Left renal cortex interstitium (tissue), 4 donors: ENCODE measurements around the gene PRKG1. TPM values are rescaled to one million over a fixed set of nuclear protein-coding genes. Genes with fewer than 3 reads are reported as not detected.

Source experiments
- DNase-seq, 4 donors: peaks; one replicate each; pipeline ENCODE4 v3.0.0-alpha.2; 2013; ENCODE audit warnings: low read depth in 4 of 4, low spot score in 2 of 4, missing footprints in 1 of 4
- polyA plus RNA-seq, 4 donors: library from polyadenylated mRNA; unstranded; fragments of 120-200 nt; gene quantifications; one replicate each; pipeline ENCODE4 v1.2.1, GENCODE V29; 2013; ENCODE audit not compliant: insufficient read length in 4 of 4

The PRKG1 gene
- polyA plus RNA-seq, 4 donors, result 12.3 to 14.3 (median 13.4) TPM

DNA sequence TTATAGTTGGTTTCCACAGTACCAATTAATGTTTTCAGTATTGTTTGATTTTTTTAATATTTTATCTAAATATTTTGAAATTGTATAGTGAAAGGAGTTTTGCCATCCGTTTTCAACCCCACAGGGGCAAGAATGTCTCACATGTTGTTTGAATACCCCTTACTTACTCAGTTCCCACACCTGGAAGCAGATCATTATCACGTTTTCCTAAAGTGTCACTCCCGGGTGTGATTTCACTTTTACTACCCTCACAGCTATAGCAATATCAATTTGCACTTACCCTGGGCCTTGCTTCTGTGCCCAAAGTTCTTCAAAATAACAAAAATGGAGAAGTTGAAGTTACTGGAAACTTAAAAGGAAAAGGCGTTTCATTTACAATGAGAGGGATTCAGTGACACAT lies 397.0 kb downstream of the PRKG1 start:
- DNase-seq, result no peak

DNA sequence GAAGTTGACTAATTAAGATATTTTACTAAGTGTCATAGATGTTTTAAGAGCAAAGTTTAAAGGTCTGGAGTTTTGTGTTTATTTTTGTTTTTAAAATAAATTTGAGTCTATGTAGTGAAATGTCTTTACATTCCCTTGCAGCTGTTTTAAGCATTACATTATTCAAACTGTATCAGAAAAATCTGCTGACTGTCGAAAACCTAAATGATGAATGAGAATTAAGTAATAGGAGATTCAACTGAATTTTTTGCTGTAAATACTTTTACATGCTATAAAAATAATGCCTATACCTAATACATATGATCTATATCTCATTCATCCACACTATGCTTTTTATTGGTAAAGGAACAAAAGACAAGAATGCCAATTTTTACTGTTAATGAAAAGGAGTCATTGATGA lies 397.9 kb downstream of the PRKG1 start:
- DNase-seq, result no peak

DNA sequence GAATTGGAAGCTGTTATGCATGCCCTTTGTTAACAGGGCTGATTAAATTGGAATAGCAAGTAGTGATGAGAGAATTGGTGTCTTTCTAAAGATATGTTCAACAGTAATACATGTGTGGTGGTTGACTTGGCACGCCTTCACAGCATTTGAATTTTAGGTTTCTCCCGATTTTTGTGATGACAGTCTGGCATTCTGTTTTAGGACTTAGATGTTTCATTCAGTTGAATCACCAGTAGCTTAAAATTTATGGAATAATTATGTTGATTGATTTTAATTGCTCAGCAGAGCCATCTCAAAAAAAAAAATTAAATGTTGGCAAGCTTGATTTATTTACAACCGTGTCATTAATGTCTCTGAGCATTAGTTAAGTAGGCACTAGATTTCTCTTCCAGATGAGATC lies 405.4 kb downstream of the PRKG1 start:
- no peak for DNase-seq

DNA sequence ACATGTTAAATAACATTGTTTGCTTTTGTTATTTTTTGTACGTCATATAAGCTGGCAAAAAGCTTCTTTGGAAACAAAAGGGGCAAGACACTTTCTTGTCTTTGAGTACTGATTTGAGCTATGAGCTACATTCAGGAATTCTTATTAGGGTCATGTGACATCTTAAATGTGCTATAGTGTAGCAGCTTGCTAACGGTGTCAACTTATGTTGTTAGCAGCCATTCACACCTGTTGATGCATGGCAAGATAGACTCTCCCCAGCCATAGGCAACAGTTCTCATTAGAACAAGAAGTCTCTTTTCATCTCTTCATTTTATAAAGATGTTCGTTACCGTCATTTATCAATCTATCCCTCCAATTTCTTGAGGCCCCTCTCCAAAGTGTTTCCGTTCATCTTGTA lies 411.4 kb downstream of the PRKG1 start:
- no peak for DNase-seq

DNA sequence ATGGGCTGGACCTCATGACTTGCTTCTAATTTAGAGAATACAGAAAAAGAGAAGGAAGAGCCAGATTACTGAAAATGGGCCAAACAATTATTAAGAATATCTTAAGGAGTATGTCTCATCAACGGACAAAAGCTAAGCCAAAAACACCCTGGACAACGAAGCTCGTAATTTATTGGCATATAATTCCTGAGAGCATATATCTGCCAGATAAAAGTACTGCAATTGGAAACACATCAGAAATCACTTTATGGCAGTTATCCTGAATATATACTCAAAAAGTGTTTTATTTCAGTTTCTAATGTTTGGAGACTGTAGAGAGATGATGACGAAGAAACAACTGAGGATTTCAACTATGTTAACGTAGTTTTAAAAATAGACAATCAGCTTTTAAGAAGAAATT lies 413.3 kb downstream of the PRKG1 start:
- no peak for DNase-seq

DNA sequence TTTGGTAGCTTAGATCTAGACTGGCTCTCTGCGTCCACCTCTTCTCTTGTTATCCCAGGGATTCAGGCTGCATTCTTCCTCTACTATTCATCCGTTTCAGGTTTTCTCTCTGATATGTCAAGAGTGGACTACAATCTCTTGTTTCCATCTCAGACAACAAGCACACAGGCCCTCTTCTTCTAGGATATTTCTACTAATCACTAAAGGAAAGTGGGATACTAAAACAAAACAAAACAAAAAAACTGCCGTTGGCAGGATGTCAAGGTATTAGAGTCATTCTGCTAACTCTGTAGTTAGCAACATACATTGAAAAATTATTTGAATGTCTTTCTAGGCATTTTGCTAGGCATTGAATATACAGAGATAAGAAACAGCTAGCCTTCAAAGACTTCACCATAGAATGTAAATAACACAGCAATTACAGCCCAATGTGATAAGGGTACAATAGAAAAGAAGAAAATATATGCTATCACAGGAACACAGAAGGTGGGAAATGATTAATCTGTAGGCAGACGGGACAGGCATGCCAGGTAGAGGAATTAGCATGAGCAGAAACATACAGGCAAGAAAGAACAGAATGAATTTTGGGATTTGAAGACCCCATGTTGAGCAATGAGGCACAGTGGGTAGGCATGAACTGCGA lies 414.6 kb downstream of the PRKG1 start:
- no peak for DNase-seq

DNA sequence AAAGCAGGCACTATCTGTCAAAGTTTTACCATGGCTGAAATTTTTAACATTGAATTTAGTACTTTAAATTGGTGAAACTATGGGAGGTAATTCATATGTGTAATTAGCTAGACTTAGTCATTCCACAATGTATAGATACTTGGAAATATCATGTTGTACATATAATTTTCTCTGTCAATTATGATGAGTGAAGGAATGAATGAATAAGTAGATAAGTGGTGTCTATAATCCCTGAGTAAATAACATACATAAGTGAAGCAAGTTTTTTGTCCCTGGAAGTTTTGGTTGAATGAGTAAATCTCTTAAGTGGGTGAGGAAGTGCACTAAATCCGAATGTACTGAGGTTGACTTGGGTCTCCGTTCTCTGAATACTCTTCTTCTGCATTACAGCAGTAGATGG lies 424.1 kb downstream of the PRKG1 start:
- no peak for DNase-seq

DNA sequence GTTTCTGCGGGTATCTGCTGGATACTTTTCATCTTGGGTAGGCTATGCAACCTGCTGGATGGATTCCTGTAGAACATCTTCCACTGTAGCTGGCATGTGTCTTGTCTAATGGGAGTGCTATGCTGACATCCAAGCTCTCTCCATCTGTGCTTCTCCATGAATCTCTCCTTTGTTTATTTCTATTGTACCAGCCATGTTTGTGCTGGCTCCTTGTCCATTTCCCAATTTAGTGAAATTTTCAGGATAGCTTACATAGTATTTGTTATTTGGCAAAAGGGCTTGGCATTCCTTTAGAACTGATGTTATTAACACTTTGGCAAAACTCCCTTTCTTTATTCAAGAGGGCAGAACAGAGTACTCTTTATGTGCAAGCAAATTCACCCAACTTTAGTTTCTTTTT lies 427.1 kb downstream of the PRKG1 start:
- DNase-seq, result no peak

DNA sequence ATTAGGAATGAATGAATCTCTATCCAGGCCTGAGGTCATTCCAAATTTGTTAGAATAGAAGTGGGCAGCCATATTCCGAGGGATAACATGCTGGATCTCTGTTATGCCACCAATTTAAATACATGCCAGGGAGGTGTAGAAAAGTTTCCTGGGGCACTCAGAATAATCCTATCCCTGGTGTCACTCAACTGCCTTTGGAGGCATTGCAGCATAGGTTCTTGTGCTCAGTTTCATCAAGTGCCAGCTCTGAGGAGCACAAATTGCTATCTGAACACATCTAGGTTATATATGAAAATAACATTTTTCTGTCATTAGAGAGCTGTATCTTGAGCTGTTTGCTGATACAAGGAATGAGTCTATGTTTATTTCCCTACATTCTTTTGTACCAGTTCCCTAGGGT lies 427.8 kb downstream of the PRKG1 start:
- no peak for DNase-seq

DNA sequence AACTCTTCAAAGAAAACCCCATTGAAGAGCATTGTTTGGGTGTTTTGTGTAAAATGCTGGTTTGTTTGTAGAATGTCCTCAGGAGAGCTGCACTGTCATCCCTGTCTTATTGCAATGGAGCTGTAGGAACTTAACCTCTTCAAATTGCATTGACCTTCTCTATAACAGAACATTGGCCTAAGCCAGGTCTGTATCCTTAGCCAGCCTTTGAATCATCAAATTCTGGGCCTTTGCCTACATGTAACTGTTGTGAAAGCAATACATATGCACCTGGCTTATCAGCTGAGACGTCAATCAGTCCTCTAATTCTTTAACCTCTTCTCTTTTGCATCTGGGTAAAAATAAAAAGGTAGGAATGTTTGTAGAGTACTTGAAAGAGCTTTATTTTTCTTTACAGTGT lies 429.1 kb downstream of the PRKG1 start:
- no peak for DNase-seq

DNA sequence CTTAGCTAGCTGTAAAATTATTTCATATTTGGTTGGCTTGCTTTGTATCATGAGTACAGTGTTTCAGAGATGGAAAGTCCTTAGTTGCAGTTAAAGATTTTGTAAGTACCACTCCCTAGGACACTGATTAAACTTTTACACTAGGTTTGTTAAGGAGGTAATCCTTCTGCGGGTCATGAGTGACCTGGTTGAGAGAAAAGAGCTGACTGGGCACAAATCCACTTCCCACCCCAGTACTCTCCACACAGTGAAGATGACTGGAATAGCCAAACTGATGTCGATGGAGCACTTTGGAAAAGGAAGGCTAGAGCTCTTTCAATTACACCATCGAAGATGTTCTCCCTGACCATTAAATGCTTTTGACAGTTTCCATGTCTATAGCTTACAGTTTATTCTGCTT lies 433.2 kb downstream of the PRKG1 start:
- DNase-seq, result no peak

DNA sequence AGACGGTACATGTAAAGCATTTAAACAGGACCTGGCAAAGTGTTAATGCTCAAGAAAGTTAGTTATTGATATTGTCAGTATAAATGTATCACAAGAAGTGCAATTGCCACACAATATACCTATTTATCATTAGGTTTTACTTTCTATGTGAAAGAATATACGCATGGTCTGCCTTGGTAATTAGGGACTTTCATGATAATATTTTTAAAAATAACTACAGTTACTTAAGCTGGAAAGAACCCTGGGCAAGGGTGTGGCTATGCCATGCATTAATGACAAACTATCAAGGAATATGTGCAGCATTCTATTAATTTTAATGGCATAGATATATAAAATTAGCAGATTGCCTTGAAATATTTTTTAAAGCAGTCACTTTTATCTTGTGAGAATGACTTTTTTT lies 433.9 kb downstream of the PRKG1 start:
- DNase-seq, result no peak

DNA sequence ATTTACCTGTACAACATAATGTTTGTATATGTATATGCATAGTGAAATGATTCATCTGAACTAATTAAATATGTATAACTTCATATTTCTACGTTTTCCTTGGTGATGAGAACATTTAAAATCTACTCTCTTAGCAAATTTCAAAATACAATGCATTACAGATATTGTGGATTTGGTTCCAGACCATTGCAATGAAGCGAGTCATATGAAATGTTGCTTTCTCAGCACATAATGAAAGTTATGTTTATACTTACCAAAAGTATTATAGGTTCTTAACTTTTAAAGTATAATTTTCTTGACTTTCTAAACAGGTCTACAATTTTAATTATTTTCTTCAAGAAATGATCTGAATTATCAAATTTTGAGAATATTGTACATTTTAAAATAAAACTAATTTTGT lies 435.9 kb downstream of the PRKG1 start:
- DNase-seq, result no peak

DNA sequence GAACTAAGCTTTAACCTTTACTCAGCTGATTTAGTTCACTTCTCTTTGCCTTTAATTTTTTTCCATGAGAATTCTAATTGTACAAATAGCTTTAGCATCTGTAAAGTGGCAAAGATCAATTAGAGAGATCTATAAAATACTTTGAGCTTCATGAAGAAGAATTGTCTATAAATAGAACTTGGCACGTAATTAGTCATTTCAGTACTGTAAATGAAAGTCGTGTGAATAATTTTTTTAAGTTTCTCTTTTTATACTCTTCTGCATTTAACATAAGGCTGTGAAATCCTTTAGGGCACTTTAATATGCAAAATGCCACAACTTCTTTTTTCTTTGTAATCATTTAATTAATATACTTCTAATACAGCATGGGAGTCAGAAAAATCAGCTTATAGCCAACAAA lies 447.3 kb downstream of the PRKG1 start:
- DNase-seq, result no peak

DNA sequence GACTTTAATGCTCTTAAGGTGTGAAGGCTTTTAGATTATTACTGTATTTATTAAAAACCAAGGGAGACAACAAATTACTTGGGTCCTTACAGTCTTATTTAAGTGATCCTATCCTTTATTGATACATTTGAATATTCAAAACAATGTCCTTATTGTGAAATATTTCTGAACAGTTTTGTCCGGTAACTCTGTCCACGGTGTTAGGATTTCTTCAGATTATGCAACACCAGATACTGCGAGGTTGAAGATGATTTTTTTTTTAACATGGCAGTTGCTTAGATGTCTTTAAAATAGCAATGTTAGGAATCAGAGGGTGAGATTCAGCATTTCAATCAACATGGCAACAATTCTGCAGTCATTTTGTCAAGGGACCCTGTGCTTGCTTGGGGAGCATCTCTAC lies 448.6 kb downstream of the PRKG1 start:
- no peak for DNase-seq

DNA sequence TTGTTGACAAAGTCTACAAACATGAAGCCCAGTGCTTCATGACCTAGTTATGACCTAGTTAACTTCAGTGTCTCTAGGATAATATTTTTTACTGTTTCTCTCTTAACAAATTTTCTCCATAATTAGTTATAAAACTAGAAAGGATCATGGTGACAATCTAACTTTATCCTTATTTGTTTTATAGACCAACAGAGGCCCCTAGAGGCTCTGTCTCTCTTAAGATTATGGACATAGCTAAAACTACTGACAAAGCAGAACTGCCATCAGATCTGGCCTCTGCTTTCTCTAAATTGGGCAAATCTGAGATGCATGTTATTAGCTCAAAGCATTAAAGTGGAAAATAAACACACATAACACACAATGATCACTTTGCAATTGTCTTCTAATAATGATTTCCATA lies 449.2 kb downstream of the PRKG1 start:
- DNase-seq, result no peak

DNA sequence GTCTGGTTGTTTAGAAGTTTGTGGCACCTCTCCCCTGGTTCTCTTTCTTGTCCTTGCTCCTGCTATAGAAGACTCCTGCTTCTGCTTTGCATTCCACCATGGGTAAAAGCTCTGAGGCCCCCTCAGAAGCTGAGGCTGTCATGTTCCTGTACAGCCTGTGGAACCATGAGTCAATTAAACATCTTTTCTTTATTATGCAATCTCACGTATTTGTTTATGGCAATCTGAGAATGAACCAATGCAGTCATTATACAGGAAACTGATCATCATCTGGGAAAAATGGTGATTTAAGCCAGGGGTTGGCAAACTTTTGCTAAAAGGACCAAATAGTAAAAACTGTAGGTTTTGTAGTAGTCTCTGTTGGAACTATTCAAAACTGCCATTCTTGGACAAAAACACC lies 449.8 kb downstream of the PRKG1 start:
- DNase-seq, result no peak

DNA sequence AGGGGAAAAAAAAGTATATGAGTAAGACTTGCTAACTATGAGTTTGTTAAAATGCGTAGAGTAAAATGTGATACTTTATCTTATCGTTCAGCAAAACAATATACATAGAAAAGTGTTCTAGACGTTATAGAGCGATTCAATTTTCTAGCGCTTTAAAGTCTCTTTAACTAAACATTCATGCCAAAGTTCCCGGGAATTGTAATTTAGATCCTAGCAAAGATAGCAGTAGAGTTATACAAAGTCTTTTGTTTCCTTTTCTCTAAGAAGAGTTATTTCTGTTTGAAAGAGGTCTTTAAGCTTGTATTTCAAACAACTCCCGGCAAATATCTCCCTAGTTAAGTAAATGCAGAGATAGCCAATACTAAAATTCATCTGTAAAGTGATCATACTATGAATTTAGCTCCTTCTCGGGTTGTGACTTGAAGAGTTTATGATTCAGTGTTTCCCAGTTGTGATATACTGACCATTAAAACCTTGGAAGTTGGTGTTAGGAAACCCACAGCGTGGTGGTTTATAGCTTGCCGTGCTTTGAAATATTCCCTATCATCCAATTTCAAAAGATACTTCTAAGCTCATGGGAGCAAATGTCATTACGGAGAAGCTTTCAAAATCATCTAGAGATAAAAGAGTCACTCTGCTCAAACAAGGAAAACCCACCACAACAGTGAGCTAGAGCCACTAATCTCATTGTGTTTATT lies 453.4 kb downstream of the PRKG1 start:
- DNase-seq, result peak in 1 of 4 donors; percentile 2

DNA sequence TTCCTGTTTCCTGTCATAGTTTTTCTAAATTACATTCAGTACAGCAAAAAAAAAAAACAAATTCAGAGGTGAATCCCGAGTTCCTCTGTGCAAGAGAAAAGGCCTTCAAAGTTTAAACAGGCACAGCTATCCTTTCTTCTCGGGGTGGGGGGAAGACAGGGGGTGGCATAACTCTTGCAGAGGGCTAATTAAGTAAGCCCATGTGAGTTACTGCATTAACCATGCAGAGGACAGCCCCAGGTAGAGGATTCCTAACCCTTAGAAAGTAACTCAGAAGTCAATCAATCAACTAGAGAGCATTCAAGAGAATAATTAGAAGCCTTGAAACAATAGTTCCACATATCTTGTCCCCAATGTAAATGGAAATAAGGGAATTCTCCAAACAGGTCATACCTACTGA lies 454.2 kb downstream of the PRKG1 start:
- no peak for DNase-seq

DNA sequence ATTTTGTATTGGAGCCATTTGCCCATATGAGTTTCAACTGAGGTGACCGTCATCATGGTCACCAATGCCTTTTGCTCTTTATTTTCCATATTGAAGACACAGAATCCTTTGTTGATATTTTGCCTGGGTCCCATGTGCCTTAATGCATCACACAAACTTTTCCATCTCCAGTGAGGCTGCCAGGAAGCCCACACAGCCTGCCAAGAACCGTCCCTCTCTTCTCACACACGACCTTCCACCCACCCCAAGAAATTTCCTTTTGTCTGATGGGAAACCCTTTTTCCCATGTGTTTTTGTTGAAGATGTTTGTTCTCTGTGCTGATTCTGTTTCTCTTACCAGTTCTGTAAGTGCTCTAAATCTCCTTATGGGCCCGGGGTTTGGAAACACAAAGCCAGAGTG lies 456.3 kb downstream of the PRKG1 start:
- DNase-seq, result no peak

DNA sequence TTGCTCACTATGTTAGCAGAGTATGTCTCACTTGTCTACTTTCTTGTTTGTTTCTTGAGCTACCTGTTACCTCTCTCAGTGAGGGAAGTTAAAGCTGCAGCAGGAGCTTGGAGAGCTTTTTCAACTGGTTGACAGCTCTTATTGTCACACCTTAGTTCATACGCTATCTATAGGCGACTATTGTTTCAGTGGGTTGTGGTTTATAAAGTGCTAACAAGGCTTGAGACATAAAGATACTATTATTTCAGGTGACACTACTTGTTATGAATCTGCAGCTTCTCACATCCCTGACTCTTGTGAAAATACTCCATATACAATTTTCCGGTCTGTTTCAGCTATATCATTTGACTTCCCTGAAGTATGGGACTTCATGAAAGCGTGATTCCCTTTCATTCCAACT lies 457.8 kb downstream of the PRKG1 start:
- no peak for DNase-seq

DNA sequence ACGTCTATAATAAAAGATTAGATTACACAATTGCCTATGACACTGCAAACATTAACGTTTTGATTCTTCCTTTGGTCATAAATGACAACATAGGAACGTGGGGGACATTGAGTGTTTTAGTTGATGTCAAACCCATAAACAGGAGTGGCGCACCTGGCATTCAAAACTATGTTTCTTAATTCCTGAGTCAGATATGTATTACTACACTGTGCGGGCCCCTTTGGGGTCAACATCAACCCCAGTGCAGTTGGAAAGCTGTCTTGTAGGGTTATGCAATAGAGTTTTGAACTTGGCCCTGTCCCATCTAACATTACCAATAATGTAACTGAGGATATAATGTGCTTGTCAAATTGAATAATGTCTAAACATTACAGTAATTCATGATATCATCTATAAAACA lies 468.6 kb downstream of the PRKG1 start:
- DNase-seq, result no peak

DNA sequence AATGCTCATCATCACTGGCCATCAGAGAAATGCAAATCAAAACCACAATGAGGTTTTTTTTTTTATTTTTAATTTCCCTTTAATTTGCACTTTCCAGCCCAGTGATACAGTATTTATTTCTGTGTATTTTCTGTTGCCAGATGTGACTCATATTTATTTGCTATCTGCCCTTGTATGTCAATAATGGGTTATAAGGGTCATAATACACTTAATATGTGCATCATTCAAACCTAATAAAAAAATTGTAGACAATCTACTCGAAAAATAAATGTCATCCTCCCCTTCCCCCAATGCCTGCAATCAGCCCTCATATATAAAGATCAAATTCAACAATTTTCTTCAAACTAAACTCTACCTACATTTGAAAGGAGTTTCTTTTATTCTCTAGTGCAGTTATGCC lies 470.6 kb downstream of the PRKG1 start:
- DNase-seq, result no peak
